ENCODE measurements around the gene ANP32A.

GRCh38 chr15:68797191-68797590 is 23.5 kb downstream of the ANP32A start:
- no peak for TF ChIP-seq CTCF (IDR thresholded peaks at IDR 0.05)
- TF ChIP-seq POLR2A (IDR thresholded peaks at IDR 0.05): no peak
